Panc1 (cell line): ENCODE measurements around the gene XXYLT1. TPM values are rescaled to one million over a fixed set of nuclear protein-coding genes. Genes with fewer than 3 reads are reported as not detected.

Experiments
- ATAC-seq: fragments of 200-7000 bp; cut with Tn5 transposase; 2 replicates; pipeline ENCODE4 v1.9.1; 2020; ENCODE audit warnings: mild to moderate bottlenecking, moderate library complexity
- BruUV-seq: library from RNA; stranded (reverse); fragments of 400-500 nt; replicated peaks from 2 replicates; lab custom pipeline; 2021; lab: Mats Ljungman, UMichigan
- CTCF ChIA-PET: fragments of 300-600 bp; sonication (Branson Sonifier 250); formaldehyde crosslinking; loops from one replicate; lab custom pipeline; 2022; ENCODE audit warnings: antibody characterized with exemption; lab: Charles Lee
- POLR2A ChIA-PET: fragments of 300-600 bp; sonication (Branson Sonifier 250); formaldehyde crosslinking; loops from one replicate; lab custom pipeline; 2022; ENCODE audit warnings: antibody characterized with exemption; lab: Charles Lee
- DNase-seq: peaks from one replicate; pipeline ENCODE4 v3.0.0-alpha.2; 2010; ENCODE audit warnings: low read depth, low spot score
- H3K27ac ChIP-seq: 2 replicates; pipeline ENCODE4 v1.5.1; 2011; ENCODE audit warnings: mild to moderate bottlenecking, low read length, inconsistent platforms
- H3K27me3 ChIP-seq: fragments of 200-500 bp; sonication (Bioruptor generic); 2 replicates; pipeline ENCODE4 v1.6.0; 2014; ENCODE audit warnings: low read length, inconsistent platforms; ENCODE audit not compliant: control insufficient read depth, insufficient read depth
- H3K36me3 ChIP-seq: fragments of 200-500 bp; sonication (Bioruptor generic); 2 replicates; pipeline ENCODE4 v1.5.1; 2014; ENCODE audit warnings: inconsistent platforms, mild to moderate bottlenecking, low read length, moderate library complexity; ENCODE audit not compliant: control insufficient read depth, insufficient read depth
- H3K4me1 ChIP-seq: 2 replicates; pipeline ENCODE4 v1.5.1; 2011; ENCODE audit warnings: inconsistent platforms, mild to moderate bottlenecking, low read length, moderate library complexity; ENCODE audit not compliant: control insufficient read depth, insufficient read depth
- H3K4me3 ChIP-seq, 2 experiments: 2 replicates each; pipeline ENCODE4 v1.5.1; 2011 to 2012; ENCODE audit warnings: low read depth in 2 of 2, low read length in 2 of 2, mild to moderate bottlenecking in 2 of 2, inconsistent platforms in 1 of 2, moderate library complexity in 1 of 2
- H3K9me3 ChIP-seq: fragments of 200-500 bp; sonication (Bioruptor generic); 2 replicates; pipeline ENCODE4 v1.5.1; 2014; ENCODE audit warnings: low read depth, mild to moderate bottlenecking, inconsistent platforms, low read length, moderate library complexity; ENCODE audit not compliant: control insufficient read depth, insufficient read depth
- CTCF ChIP-seq: fragments of 450-650 bp; IDR thresholded peaks from 2 replicates; pipeline ENCODE4 v1.5.1; 2017; ENCODE audit warnings: mild to moderate bottlenecking
- POLR2AphosphoS5 ChIP-seq: IDR thresholded peaks from 2 replicates; pipeline ENCODE4 v1.6.1; 2012; ENCODE audit warnings: mild to moderate bottlenecking, low read depth, low read length, moderate library complexity
- REST ChIP-seq, 2 experiments: IDR thresholded peaks; 2 replicates each; pipeline ENCODE4 v1.6.1; 2011 to 2012; ENCODE audit warnings: low read depth in 2 of 2, control low read depth in 1 of 2, low read length in 1 of 2, mild to moderate bottlenecking in 1 of 2, moderate library complexity in 1 of 2; ENCODE audit not compliant: insufficient read depth in 1 of 2
- SIN3A ChIP-seq: IDR thresholded peaks from 2 replicates; pipeline ENCODE4 v1.6.1; 2012; ENCODE audit warnings: low read depth, mild to moderate bottlenecking, low read length, moderate library complexity, borderline replicate concordance; ENCODE audit not compliant: insufficient read depth
- TCF7L2 ChIP-seq: IDR thresholded peaks from 2 replicates; pipeline ENCODE4 v1.6.1; 2011; ENCODE audit warnings: mild to moderate bottlenecking, low read depth, low read length, inconsistent platforms
- in situ Hi-C: cut with HindIII; loops from 2 replicates; pipeline ENCODE4 v1.10.0; 2016; ENCODE audit warnings: low sequenced_read_pairs, low pct_unique_long_range_greater_than_20kb
- intact Hi-C: fragments of 100-400 bp; cut with micrococcal nuclease; formaldehyde crosslinking; loops from one replicate; pipeline ENCODE4 v1.10.0; 2022; ENCODE audit not compliant: unreplicated experiment
- total RNA-seq: library from RNA; stranded (reverse); gene quantifications from one replicate; pipeline ENCODE4 v1.2.1, GENCODE V29; 2021; ENCODE audit not compliant: unreplicated experiment

Gene XXYLT1
- total RNA-seq, 1 experiment from 2014 or later, result 26.0 TPM

GRCh38 chr3:195148549-195148948, 122.4 kb downstream of the XXYLT1 start:
- no peaks in the 10 kb centered on the region for H3K9me3 ChIP-seq
- ATAC-seq (no peak), DNase-seq (peak; percentile 20)
- BruUV-seq, result TSS peak; percentile 18
- H3K36me3 ChIP-seq, result no peaks in the 10 kb centered on the region
- CTCF ChIA-PET, result no interaction called here
- POLR2A ChIA-PET, result interaction anchor here (0.7 kb wide), 1 partner anchor 460 kb away, joined by 3 read pairs; no protein-coding TSS in a partner anchor
- peak overlapping the region; percentile 78 for H3K27ac ChIP-seq
- intact Hi-C loops, result no loop called here
- no peaks in the 10 kb centered on the region for H3K27me3 ChIP-seq
- H3K4me3 ChIP-seq, result peak overlapping the region in 1 of 2 experiments; percentile 51; a peak in 2 of 4 replicates
- TF ChIP-seq POLR2AphosphoS5 (no peak), TCF7L2 (no peak), SIN3A (no peak), REST (IDR thresholded peaks at IDR 0.05; ENCODE audit: insufficient read depth in 1 of 2, low read depth in 2 of 2, low read length in 1 of 2) (no peak), CTCF (no peak)
- H3K4me1 ChIP-seq, result peaks cover 56% of the 10 kb centered on the region
- in situ Hi-C loops, result no loop called here

- Histone ChIP-seq H3K36me3 (no peaks in the 10 kb centered on the region), H3K4me1 (peaks cover 48% of the 10 kb centered on the region), H3K9me3 (no peaks in the 10 kb centered on the region), H3K4me3 (peak overlapping the region; percentile 8 to 51), H3K27ac (peak overlapping the region; percentile 78), H3K27me3 (no peaks in the 10 kb centered on the region)
- in situ Hi-C loops (no loop called here), intact Hi-C loops (no loop called here)
- ATAC-seq (peak; percentile 55), DNase-seq (peak; percentile 22)
- ChIA-PET POLR2A (no interaction called here), CTCF (no interaction called here)
- BruUV-seq, result no TSS peak
- TF ChIP-seq CTCF, result no peak
These were observed 123.3 kb downstream of the XXYLT1 start for GRCh38 chr3:195147649-195148080.
